ENCODE results near the gene VSTM4. TPM values are rescaled to one million over a fixed set of nuclear protein-coding genes. Genes with fewer than 3 reads are reported as not detected.

VSTM4 gene
- total RNA-seq, 3 donors from 2014 or later: 8.5 to 17.3 (median 9.5) TPM

- Histone ChIP-seq H3K4me3 (no peak overlapping the region), H3K27me3 (no peaks in the 10 kb centered on the region), H3K4me1 (no peaks in the 10 kb centered on the region), H3K36me3 (no peaks in the 10 kb centered on the region), H3K27ac (no peak overlapping the region), H3K9me3 (no peaks in the 10 kb centered on the region)
- no peak for DNase-seq (ENCODE audit: low spot score in 2 of 2)
- TF ChIP-seq POLR2A (IDR thresholded peaks at IDR 0.05): no peak
- no peak for TF ChIP-seq POLR2AphosphoS5 (IDR thresholded peaks at IDR 0.05)
- no peak for TF ChIP-seq CTCF (IDR thresholded peaks at IDR 0.05)
- intact Hi-C loops (cut with DNase I; ENCODE audit: low total_unique reads): no loop called here
These were observed 13.5 kb upstream of the VSTM4 start for GRCh38 chr10:49128854-49129253.

GRCh38 chr10:49123981-49124950 is 8.9 kb upstream of the VSTM4 start:
- Histone ChIP-seq H3K27me3 (no peaks in the 10 kb centered on the region), H3K4me1 (no peaks in the 10 kb centered on the region), H3K9me3 (no peaks in the 10 kb centered on the region), H3K27ac (no peak overlapping the region), H3K36me3 (no peaks in the 10 kb centered on the region), H3K4me3 (no peak overlapping the region)
- DNase-seq (ENCODE audit: low spot score in 2 of 2): no peak
- TF ChIP-seq POLR2A (IDR thresholded peaks at IDR 0.05) (no peak), CTCF (IDR thresholded peaks at IDR 0.05) (no peak), POLR2AphosphoS5 (IDR thresholded peaks at IDR 0.05) (no peak)
- intact Hi-C loops (cut with DNase I; ENCODE audit: low total_unique reads): no loop called here

- H3K27ac ChIP-seq: no peak overlapping the region
- intact Hi-C loops (cut with DNase I; ENCODE audit: low total_unique reads): no loop called here
- TF ChIP-seq POLR2AphosphoS5 (IDR thresholded peaks at IDR 0.05) (no peak), POLR2A (IDR thresholded peaks at IDR 0.05) (no peak), CTCF (IDR thresholded peaks at IDR 0.05) (no peak)
These were observed 5.6 kb upstream of the VSTM4 start for GRCh38 chr10:49120911-49121310.

GRCh38 chr10:49119746-49120145 is 4.4 kb upstream of the VSTM4 start:
- intact Hi-C loops (cut with DNase I; ENCODE audit: low total_unique reads): no loop called here
- TF ChIP-seq CTCF (IDR thresholded peaks at IDR 0.05) (no peak), POLR2A (IDR thresholded peaks at IDR 0.05) (no peak), POLR2AphosphoS5 (IDR thresholded peaks at IDR 0.05) (no peak)
- H3K4me3 ChIP-seq: no peak overlapping the region
- no peaks in the 10 kb centered on the region for H3K4me1 ChIP-seq
- no peak overlapping the region for H3K27ac ChIP-seq
- no peaks in the 10 kb centered on the region for H3K9me3 ChIP-seq
- DNase-seq (ENCODE audit: low spot score in 2 of 2): no peak
- no peaks in the 10 kb centered on the region for H3K36me3 ChIP-seq
- no peaks in the 10 kb centered on the region for H3K27me3 ChIP-seq

More at GRCh38 chr10:49120911-49121310, 5.6 kb upstream of the VSTM4 start:
- Histone ChIP-seq H3K4me1 (no peaks in the 10 kb centered on the region), H3K9me3 (no peaks in the 10 kb centered on the region), H3K27me3 (no peaks in the 10 kb centered on the region), H3K4me3 (no peak overlapping the region), H3K36me3 (no peaks in the 10 kb centered on the region)
- no peak for DNase-seq (ENCODE audit: low spot score in 2 of 2)

- no peaks in the 10 kb centered on the region for H3K9me3 ChIP-seq
- no peak for TF ChIP-seq POLR2AphosphoS5 (IDR thresholded peaks at IDR 0.05)
- no peak for TF ChIP-seq CTCF (IDR thresholded peaks at IDR 0.05)
- TF ChIP-seq POLR2A (IDR thresholded peaks at IDR 0.05): no peak
- intact Hi-C loops (cut with DNase I; ENCODE audit: low total_unique reads): no loop called here
- H3K4me3 ChIP-seq: no peak overlapping the region
- H3K27me3 ChIP-seq: no peaks in the 10 kb centered on the region
- H3K4me1 ChIP-seq: no peaks in the 10 kb centered on the region
- H3K36me3 ChIP-seq: no peaks in the 10 kb centered on the region
- DNase-seq (ENCODE audit: low spot score in 2 of 2): no peak
- no peak overlapping the region for H3K27ac ChIP-seq
These were observed 3.2 kb upstream of the VSTM4 start for GRCh38 chr10:49118430-49119074.
